Small intestine (tissue), 7 donors: Measurements from ENCODE around the gene MYLK. TPM values are rescaled to one million over a fixed set of nuclear protein-coding genes. Genes with fewer than 3 reads are reported as not detected.
"Not testable (repeated sequence)": the region's sequence is repeated elsewhere in the genome, so short reads cannot be mapped to it uniquely, and the experiment has no call there.

ENCODE experiments used
- DNase-seq, 2 donors: peaks; one replicate each; pipeline versions ENCODE4 v3.0.0 to v3.0.0-alpha.2; 2013
- FAIRE-seq: peaks from 2 replicates; lab custom pipeline; 2012; peaks lifted over from hg19 to GRCh38; lab: Jason Lieb, UNC
- H3K27ac ChIP-seq, 3 donors: one replicate each; pipeline ENCODE4 v1.5.1; 2013; ENCODE audit warnings: low read length in 2 of 3, mild to moderate bottlenecking in 2 of 3, control low read depth in 1 of 3, inconsistent platforms in 1 of 3, low read depth in 1 of 3, moderate library complexity in 1 of 3
- H3K27me3 ChIP-seq, 3 donors: one replicate each; pipeline ENCODE4 v1.6.1; 2013; ENCODE audit warnings: low read length in 3 of 3, inconsistent platforms in 1 of 3; ENCODE audit not compliant: control insufficient read depth in 3 of 3, insufficient read depth in 3 of 3
- H3K36me3 ChIP-seq, 3 donors: one replicate each; pipeline ENCODE4 v1.6.1; 2013; ENCODE audit warnings: low read length in 3 of 3, inconsistent platforms in 1 of 3, low read depth in 1 of 3, mild to moderate bottlenecking in 1 of 3, moderate library complexity in 1 of 3; ENCODE audit not compliant: control insufficient read depth in 3 of 3, insufficient read depth in 2 of 3
- H3K4me1 ChIP-seq, 3 donors: one replicate each; pipeline ENCODE4 v1.6.1; 2013; ENCODE audit warnings: low read length in 2 of 3, inconsistent platforms in 1 of 3, low read depth in 1 of 3, mild to moderate bottlenecking in 1 of 3, moderate library complexity in 1 of 3; ENCODE audit not compliant: control insufficient read depth in 3 of 3, insufficient read depth in 2 of 3
- H3K4me3 ChIP-seq, 3 donors: one replicate each; pipeline ENCODE4 v1.5.1; 2013; ENCODE audit warnings: low read length in 3 of 3, control low read depth in 1 of 3, inconsistent platforms in 1 of 3, low read depth in 1 of 3, mild to moderate bottlenecking in 1 of 3, moderate library complexity in 1 of 3
- H3K9me3 ChIP-seq, 2 donors: one replicate each; pipeline ENCODE4 v1.6.1; 2013; ENCODE audit warnings: low read depth in 1 of 2, low read length in 1 of 2; ENCODE audit not compliant: control insufficient read depth in 2 of 2, insufficient read depth in 1 of 2
- WGBS, 3 donors: extraction: QIAGEN DNeasy Blood & Tissue Kit; methylation state at CpG; one replicate each; pipeline ENCODE4 v1.1.7; 2013; 5-methylcytosine and 5-hydroxymethylcytosine counted together
- polyA plus RNA-seq, 4 donors: library from polyadenylated mRNA; stranded (reverse) in 3 of 4; unstranded in 1 of 4; fragments of 200-250 nt in 3 of 4; fragments of 120-200 nt in 1 of 4; gene quantifications; one replicate each; pipeline versions ENCODE4 v1.2.1 to v1.2.3, GENCODE V29; 2013
- donor health status: healthy with polysubstance abuse.
- donor health status: control.
- donor health status: control.
- donor health status: Bipolar disorder and iron deficiency.
- donor health status: healthy.

The MYLK gene
- polyA plus RNA-seq, 4 donors = 2.2 to 51.5 (median 24.5) TPM

GRCh38 chr3:123723522-123724168, 160.5 kb downstream of the MYLK start:
- FAIRE-seq = no peak
- H3K4me1 ChIP-seq = peaks cover 0 to 17% (median 0%) of the 10 kb centered on the region in 3 donors

GRCh38 chr3:123723070-123723469, 161.1 kb downstream of the MYLK start:
- Histone ChIP-seq H3K4me3 (no peak overlapping the region), H3K9me3 (no peaks in the 10 kb centered on the region), H3K36me3 (no peaks in the 10 kb centered on the region), H3K27me3 (no peaks in the 10 kb centered on the region), H3K27ac (peak overlapping the region in 1 of 3 donors; percentile 48), H3K4me1 (peaks cover 0 to 17% (median 0%) of the 10 kb centered on the region in 3 donors)
- no peak for DNase-seq
- 57 to 70% (median 65%) methylated on average over 4 of the region's 4 CpGs for WGBS, 3 donors
- no peak for FAIRE-seq

More at GRCh38 chr3:123723522-123724168, 160.5 kb downstream of the MYLK start:
- H3K36me3 ChIP-seq = no peaks in the 10 kb centered on the region
- WGBS, 3 donors = 10 to 15% (median 12%) methylated on average over 9 of the region's 9 CpGs
- peak; percentile 84 for DNase-seq
- H3K4me3 ChIP-seq = no peak overlapping the region
- H3K9me3 ChIP-seq = no peaks in the 10 kb centered on the region
- peaks cover 0 to 3% (median 0%) of the 10 kb centered on the region in 3 donors for H3K27me3 ChIP-seq
- peak overlapping the region in 1 of 3 donors; percentile 48 for H3K27ac ChIP-seq

- Histone ChIP-seq H3K27ac (peak overlapping the region in 1 of 3 donors; percentile 22), H3K9me3 (no peaks in the 10 kb centered on the region), H3K4me3 (no peak overlapping the region), H3K27me3 (no peaks in the 10 kb centered on the region), H3K36me3 (no peaks in the 10 kb centered on the region), H3K4me1 (peaks cover 0 to 17% (median 0%) of the 10 kb centered on the region in 3 donors)
- DNase-seq (no peak), FAIRE-seq (no peak)
- 52 to 62% (median 61%) methylated on average over 5 of the region's 5 CpGs for WGBS, 3 donors
Observed at GRCh38 chr3:123722456-123722855, 161.7 kb downstream of the MYLK start.

- Histone ChIP-seq H3K27me3 (no peaks in the 10 kb centered on the region), H3K4me1 (peaks cover 0 to 17% (median 0%) of the 10 kb centered on the region in 3 donors), H3K4me3 (no peak overlapping the region), H3K27ac (no peak overlapping the region), H3K36me3 (no peaks in the 10 kb centered on the region), H3K9me3 (no peaks in the 10 kb centered on the region)
- 79 to 83% (median 82%) methylated on average over 10 of the region's 10 CpGs for WGBS, 3 donors
- no peak for FAIRE-seq
- no peak for DNase-seq
Observed at GRCh38 chr3:123722021-123722420, 162.1 kb downstream of the MYLK start.

- DNase-seq, FAIRE-seq, H3K4me3 ChIP-seq, H3K36me3 ChIP-seq, H3K27ac ChIP-seq, H3K27me3 ChIP-seq, H3K9me3 ChIP-seq: not testable (repeated sequence)
- 58 to 74% (median 73%) methylated on average over 8 to 9 of the region's 10 CpGs for WGBS, 3 donors
- peaks cover 0 to 17% (median 0%) of the 10 kb centered on the region in 3 donors for H3K4me1 ChIP-seq
Observed at GRCh38 chr3:123721095-123721689, 162.9 kb downstream of the MYLK start.

GRCh38 chr3:123720638-123721037, 163.5 kb downstream of the MYLK start:
- Histone ChIP-seq H3K9me3 (no peaks in the 10 kb centered on the region), H3K4me3 (no peak overlapping the region), H3K27ac (peak overlapping the region in 1 of 3 donors; percentile 38), H3K36me3 (no peaks in the 10 kb centered on the region), H3K4me1 (peaks cover 0 to 17% (median 0%) of the 10 kb centered on the region in 3 donors), H3K27me3 (peaks cover 0 to 3% (median 0%) of the 10 kb centered on the region in 3 donors)
- FAIRE-seq = no peak
- DNase-seq = no peak
- WGBS, 3 donors = 69 to 89% (median 74%) methylated on average over 6 of the region's 6 CpGs

- WGBS, 3 donors = 63 to 70% (median 67%) methylated on average over 13 to 14 of the region's 14 CpGs
- DNase-seq (no peak), FAIRE-seq (no peak)
- Histone ChIP-seq H3K9me3 (no peaks in the 10 kb centered on the region), H3K27ac (peak overlapping the region in 2 of 3 donors; percentile 38 to 47), H3K4me1 (peaks cover 0 to 17% (median 0%) of the 10 kb centered on the region in 3 donors), H3K27me3 (peaks cover 0 to 3% (median 0%) of the 10 kb centered on the region in 3 donors), H3K36me3 (no peaks in the 10 kb centered on the region), H3K4me3 (no peak overlapping the region)
Observed at GRCh38 chr3:123719862-123720453, 164.2 kb downstream of the MYLK start.

- not testable (repeated sequence) for H3K9me3 ChIP-seq, FAIRE-seq, H3K4me3 ChIP-seq, H3K27me3 ChIP-seq, H3K27ac ChIP-seq, H3K36me3 ChIP-seq
- DNase-seq = peak; percentile 63 to 78
- peaks cover 0 to 17% (median 0%) of the 10 kb centered on the region in 3 donors for H3K4me1 ChIP-seq
- WGBS, 3 donors = 30 to 33% (median 32%) methylated on average over 14 to 15 of the region's 15 CpGs
Observed at GRCh38 chr3:123719061-123719756, 164.9 kb downstream of the MYLK start.
